Pancreas (tissue), 10 donors: ENCODE measurements around the gene TMEM108. TPM values are rescaled to one million over a fixed set of nuclear protein-coding genes. Genes with fewer than 3 reads are reported as not detected.

Experiments
- ATAC-seq, 4 donors: fragments of 200-7000 bp; cut with Tn5 transposase; one replicate each; pipeline versions ENCODE4 v1.8.0 to v1.9.1; 2020; ENCODE audit warnings: mild to moderate bottlenecking in 4 of 4, moderate library complexity in 4 of 4
- DNase-seq, 6 donors: peaks; one replicate each; pipeline ENCODE4 v3.0.0-alpha.2; 2020
- FAIRE-seq: peaks from 2 replicates; lab custom pipeline; 2012; peaks lifted over from hg19 to GRCh38; lab: Jason Lieb, UNC
- H3K27ac ChIP-seq, 4 donors: fragments of 200-600 bp; sonication (generic); 1 replicate in 3 of 4; 2 replicates in 1 of 4; pipeline versions ENCODE4 v1.5.0 to v1.8.0; 2020
- H3K27me3 ChIP-seq, 4 donors: fragments of 200-600 bp; one replicate each; pipeline ENCODE4 v1.8.0; 2021
- H3K36me3 ChIP-seq, 3 donors: fragments of 200-600 bp; sonication (generic) in 1 of 3; one replicate each; pipeline versions ENCODE4 v1.5.0 to v1.8.0; 2020 to 2021
- H3K4me1 ChIP-seq, 3 donors: fragments of 200-600 bp; one replicate each; pipeline ENCODE4 v1.8.0; 2021
- H3K4me3 ChIP-seq, 4 donors: fragments of 200-600 bp; sonication (generic) in 2 of 4; one replicate each; pipeline versions ENCODE4 v1.5.0 to v1.8.0; 2020 to 2021
- H3K9me3 ChIP-seq, 4 donors: fragments of 200-600 bp; one replicate each; pipeline ENCODE4 v1.8.0; 2021
- WGBS, 2 donors: extraction: QIAGEN DNeasy Blood & Tissue Kit; methylation state at CpG; one replicate each; pipeline ENCODE4 v1.1.7; 2013; 5-methylcytosine and 5-hydroxymethylcytosine counted together
- intact Hi-C, 3 donors: fragments of 100-400 bp; cut with DNase I; formaldehyde crosslinking; loops; one replicate each; pipeline versions ENCODE4 v1.11.1 to v1.14.2; 2022
- polyA plus RNA-seq, 2 donors: library from polyadenylated mRNA; stranded (reverse); fragments of 200-250 nt; gene quantifications; one replicate each; pipeline ENCODE4 v1.2.3, GENCODE V29; 2013
- total RNA-seq, 6 donors: library from RNA; stranded (reverse); fragmentation: NEBNext Ultra II Directional in 4 of 6; extraction: Animal tissue kit (Norgen Biotek cat#: 25700) in 4 of 6; gene quantifications; one replicate each; pipeline versions ENCODE4 v1.2.1 to v1.2.4, GENCODE V29; 2021 to 2023
- TF ChIP-seq, protein P1 (sequence below), 4 donors: fragments of 200-600 bp; sonication (generic) in 3 of 4; IDR thresholded peaks; one replicate each; pipeline versions ENCODE4 v1.5.0 to v1.8.0; 2021; ENCODE audit warnings: antibody characterized with exemption in 4 of 4
- donor health status: healthy with polysubstance abuse.
- donor health status: DM: no; HTN: no; CAD: no; lungs with moderate emphysema.
- donor health status: DM: no; HTN: no; CAD: no.
- donor health status: control.
- donor health status: control.
- donor health status: Bipolar disorder and iron deficiency.
- donor health status: DM: yes; HTN: yes; CAD: no.
- donor health status: DM: no; HTN: no; CAD: no.
- donor health status: DM: no; HTN: no; CAD: no.
- donor health status: DM: yes; HTN: yes; CAD: no.

The TMEM108 gene
- total and polyA plus RNA-seq, 8 donors = 0.23 to 2.1 (median 0.52) TPM

- DNase-seq (no peak), FAIRE-seq (no peak), ATAC-seq (no peak)
- no peak overlapping the region for H3K4me3 ChIP-seq
- H3K36me3 ChIP-seq = no peaks in the 10 kb centered on the region
- H3K27ac ChIP-seq = no peak overlapping the region
- WGBS, 2 donors = 75 to 78% methylated on average over 7 of the region's 7 CpGs
- no peaks in the 10 kb centered on the region for H3K27me3 ChIP-seq
- H3K9me3 ChIP-seq = no peaks in the 10 kb centered on the region
- intact Hi-C loops = no loop called here
- H3K4me1 ChIP-seq = no peaks in the 10 kb centered on the region
- TF ChIP-seq, protein P1, sequence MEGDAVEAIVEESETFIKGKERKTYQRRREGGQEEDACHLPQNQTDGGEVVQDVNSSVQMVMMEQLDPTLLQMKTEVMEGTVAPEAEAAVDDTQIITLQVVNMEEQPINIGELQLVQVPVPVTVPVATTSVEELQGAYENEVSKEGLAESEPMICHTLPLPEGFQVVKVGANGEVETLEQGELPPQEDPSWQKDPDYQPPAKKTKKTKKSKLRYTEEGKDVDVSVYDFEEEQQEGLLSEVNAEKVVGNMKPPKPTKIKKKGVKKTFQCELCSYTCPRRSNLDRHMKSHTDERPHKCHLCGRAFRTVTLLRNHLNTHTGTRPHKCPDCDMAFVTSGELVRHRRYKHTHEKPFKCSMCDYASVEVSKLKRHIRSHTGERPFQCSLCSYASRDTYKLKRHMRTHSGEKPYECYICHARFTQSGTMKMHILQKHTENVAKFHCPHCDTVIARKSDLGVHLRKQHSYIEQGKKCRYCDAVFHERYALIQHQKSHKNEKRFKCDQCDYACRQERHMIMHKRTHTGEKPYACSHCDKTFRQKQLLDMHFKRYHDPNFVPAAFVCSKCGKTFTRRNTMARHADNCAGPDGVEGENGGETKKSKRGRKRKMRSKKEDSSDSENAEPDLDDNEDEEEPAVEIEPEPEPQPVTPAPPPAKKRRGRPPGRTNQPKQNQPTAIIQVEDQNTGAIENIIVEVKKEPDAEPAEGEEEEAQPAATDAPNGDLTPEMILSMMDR (IDR thresholded peaks at IDR 0.05) = no peak
Observed at GRCh38 chr3:133393691-133394474, 355.7 kb downstream of the TMEM108 start.

GRCh38 chr3:133394561-133395311, 356.5 kb downstream of the TMEM108 start:
- intact Hi-C loops = no loop called here
- WGBS, 2 donors = 30 to 46% methylated on average over 1 of the region's 1 CpG
- ATAC-seq (peak; percentile 43 to 93 (median 56)), DNase-seq (no peak), FAIRE-seq (no peak)
- H3K4me3 ChIP-seq = no peak overlapping the region
- no peak overlapping the region for H3K27ac ChIP-seq
- no peaks in the 10 kb centered on the region for H3K27me3 ChIP-seq
- TF ChIP-seq, protein P1 (IDR thresholded peaks at IDR 0.05) = no peak
- H3K4me1 ChIP-seq = no peaks in the 10 kb centered on the region
- H3K9me3 ChIP-seq = no peaks in the 10 kb centered on the region
- no peaks in the 10 kb centered on the region for H3K36me3 ChIP-seq

DNA sequence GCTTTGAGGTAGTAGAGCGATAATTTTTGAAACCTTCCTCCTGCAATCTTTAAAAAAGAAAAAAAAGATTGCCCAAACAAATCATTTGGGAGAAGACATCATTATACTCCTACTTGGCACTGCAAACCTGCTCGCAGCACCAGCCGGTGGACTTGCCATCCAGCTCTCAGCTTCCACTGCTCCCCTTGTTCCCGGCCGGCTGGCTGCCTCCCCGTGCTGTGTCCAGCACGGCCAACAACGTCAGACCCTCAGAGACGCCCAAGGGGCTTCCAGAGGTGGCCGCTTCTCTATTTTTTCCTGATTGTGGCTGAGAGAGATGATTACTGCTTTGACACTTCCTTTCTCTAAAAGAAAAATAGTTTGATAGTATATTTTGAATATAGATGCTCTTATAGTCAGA, 358.7 kb downstream of the TMEM108 start:
- Histone ChIP-seq H3K27ac (no peak overlapping the region), H3K9me3 (no peaks in the 10 kb centered on the region), H3K4me1 (no peaks in the 10 kb centered on the region), H3K27me3 (no peaks in the 10 kb centered on the region), H3K36me3 (no peaks in the 10 kb centered on the region), H3K4me3 (no peak overlapping the region)
- 84 to 90% methylated on average over 10 of the region's 10 CpGs for WGBS, 2 donors
- FAIRE-seq (no peak), DNase-seq (no peak), ATAC-seq (no peak)
- TF ChIP-seq, protein P1 (IDR thresholded peaks at IDR 0.05) = no peak
- intact Hi-C loops = no loop called here

- Histone ChIP-seq H3K36me3 (no peaks in the 10 kb centered on the region), H3K27me3 (no peaks in the 10 kb centered on the region), H3K4me3 (no peak within 1 kb of the TSS), H3K4me1 (no peaks in the 10 kb centered on the region), H3K9me3 (no peaks in the 10 kb centered on the region), H3K27ac (no peak within 1 kb of the TSS)
- 85 to 95% methylated on average over 15 of the region's 15 CpGs for WGBS, 2 donors
- no peak for ATAC-seq
- no peak for FAIRE-seq
- intact Hi-C loops = no loop called here
- TF ChIP-seq, protein P1 (IDR thresholded peaks at IDR 0.05) = no peak
- no peak for DNase-seq
Observed at GRCh38 chr3:133400006-133400515, 361.9 kb downstream of the TMEM108 start, which contains the start of gene BFSP2. BFSP2 (plus strand) TSS chr3:133400056; CDS start chr3:133400084, 28 bp downstream.
